HG03135 (cell line): ENCODE results near the gene ARHGDIA.

ENCODE experiments used
- ATAC-seq: cut with Tn5 transposase; IDR thresholded peaks from one replicate; pipeline ENCODE4 v1.9.1; 2021; ENCODE audit warnings: mild to moderate bottlenecking, moderate library complexity; ENCODE audit not compliant: unreplicated experiment

ARHGDIA gene

DNA sequence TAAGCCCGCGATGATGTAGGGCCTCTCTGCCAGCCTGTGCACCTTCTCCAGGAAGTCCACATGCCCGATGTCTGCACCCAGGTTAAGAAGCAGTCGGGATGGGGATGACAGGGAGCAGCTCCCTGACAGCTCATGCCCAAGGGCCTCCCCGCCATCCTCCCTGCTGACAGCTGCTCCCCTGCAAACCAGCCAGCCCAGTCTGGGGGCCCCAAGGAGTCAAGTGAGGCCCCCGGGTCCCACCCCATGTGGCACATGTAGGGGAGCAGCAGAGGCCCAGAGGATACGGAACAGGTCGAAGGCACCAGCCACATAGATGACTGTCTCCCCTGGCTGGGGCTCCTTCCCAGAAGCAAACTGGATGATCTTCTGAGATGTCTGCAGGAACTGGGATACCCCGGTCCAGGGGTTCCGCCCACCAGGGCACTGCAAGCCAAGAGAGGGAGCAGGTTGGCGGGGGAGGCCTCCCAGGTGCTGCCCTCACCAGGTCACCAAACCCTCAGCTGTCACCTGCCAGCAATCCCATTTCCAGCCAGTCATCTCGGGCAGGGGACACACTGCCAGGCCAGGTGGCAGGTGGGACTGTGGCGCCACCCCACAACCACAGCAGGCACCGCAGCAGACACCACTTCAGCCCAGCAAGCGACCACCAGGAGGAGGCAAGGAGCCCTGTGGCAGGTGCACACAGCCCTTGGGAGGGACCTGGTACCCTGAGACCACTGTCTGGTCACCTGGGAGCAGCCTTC, 35.5 kb upstream of the ARHGDIA start:
- no peak for ATAC-seq

DNA sequence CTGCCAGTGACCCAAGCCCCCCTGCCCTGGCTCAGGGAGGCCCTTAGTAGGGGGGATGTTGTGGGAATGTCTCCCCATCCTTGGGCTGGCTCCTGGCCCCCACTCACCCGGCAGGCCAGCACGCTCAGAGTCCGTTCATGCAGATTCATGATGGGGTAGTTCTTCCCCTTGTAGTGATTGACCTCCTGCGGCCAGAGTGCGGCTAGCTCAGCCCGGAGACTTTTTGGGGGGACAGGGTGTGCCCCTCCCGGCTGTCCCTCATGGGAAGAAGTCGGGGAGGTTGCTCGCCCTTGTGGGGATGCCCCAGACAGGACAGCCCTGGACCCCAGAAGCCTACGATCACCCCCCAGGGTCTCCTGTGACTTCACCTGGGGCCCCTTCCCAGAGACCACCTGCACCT, 34.9 kb upstream of the ARHGDIA start:
- no peak for ATAC-seq

DNA sequence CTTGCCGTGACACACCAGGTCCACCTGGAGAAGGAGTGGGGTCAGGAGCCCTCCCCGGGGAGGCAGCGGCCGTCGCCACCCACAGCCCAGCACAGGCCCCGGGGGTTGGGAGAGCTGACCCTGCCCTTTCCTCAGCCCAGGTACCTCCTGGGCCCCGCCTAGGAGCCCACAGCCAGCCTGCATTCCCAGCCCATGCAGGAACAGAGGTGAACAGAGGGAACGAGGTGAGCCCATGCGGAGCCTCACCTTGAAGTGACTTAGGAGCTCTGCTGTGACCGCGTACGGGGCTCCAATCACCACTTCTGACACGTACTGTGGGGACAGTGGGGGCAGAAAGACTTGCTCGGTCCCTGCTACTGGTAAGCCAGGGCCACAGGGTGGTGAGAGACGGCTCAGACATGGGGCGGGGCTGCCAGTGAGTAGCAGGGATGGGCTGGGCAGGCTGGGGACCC, 34.3 kb upstream of the ARHGDIA start:
- no peak for ATAC-seq

DNA sequence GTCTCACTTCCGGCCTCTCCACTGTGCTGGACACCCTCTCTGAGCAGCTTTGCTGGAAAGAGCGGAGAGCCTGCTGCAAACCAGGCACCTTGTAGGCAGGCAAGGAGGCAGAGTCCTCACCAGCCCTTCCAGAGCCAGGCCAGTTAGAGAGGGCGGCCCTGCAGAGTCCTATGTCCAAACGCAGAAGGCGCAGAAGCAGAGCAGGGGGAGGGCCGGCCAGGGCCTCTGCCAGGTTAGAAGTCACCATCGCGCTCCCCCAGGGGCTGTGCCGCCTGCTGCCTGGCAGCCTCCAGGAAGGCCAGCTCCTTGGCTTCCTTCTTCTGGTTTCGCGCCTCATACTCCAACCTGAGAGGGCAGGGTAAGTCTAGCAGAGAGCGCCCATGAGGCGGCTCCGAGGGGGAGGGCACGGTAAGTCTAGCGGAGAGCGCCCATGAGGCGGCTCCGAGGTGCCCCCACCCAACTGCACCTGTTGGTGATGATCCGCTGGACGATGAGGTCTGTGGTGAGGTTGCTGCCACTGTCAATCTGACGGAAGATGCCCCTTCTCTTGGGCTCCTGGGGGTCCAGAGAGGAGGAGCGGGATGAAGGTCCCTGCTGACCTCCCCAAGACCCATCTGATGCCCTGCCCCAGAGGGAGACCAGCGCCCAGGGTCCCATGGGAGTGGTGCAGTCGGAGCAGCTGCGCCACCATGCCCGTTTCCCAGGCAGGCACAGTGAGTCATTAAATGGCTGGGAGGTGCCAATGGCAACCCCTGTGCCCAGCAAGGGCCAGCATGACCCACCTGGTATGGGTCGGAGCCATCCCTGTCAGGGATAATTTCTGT, 33.7 kb upstream of the ARHGDIA start:
- ATAC-seq: no peak

DNA sequence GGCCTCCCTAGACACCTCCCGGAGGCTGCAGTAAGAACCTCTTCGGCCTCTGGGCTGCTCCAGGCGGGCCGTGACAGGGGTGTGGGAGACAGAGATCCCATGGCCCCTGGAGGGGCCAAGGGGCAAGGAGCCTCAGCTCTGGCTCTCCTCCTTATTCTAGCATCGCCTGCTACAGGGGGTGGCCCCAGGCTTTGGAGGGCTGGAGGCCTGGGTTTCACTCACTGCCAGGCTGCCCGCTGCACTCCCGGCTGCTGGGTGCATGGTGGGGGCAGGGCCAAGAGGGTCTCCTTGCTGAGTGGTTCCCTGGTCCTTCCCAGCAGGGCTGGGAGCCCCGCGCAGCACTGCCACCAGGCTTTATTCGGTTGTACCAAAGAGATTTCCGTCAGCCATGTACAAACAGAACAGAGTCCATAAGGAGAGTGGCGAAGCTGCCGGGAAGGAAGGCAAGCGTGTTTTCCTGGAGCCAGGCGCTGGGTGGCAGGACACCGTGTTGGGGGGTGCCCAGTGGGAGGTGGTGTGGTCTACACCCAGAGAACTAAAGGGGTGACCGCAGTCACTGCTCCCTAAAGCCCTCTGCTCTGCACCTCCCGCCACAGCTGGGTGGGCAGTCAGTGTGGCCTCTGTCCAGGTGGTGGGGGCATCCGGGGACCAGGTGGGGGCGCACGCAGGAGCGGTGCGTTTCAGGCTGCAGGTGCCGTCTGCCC, 32.9 kb upstream of the ARHGDIA start:
- no peak for ATAC-seq

DNA sequence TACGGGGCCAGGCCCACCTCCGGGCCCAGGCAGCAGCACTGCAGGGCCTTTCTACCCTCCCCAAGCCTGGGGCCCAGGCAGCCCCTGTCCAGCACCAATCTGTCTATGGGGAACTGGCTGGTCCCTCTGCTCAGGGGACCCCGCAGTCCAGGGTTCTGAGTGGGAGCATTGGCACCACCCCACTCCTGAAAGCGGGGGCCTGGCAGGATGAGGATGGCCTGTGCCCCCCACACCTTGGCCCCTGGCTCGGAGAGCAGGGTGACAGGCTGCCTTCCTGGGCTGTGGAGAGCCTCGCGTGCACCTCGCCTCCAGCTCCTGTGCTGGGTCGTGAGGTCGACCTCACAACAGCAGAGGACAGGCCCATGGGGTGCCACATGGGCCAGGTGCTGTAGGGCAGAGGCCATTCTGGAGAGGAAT, 32.3 kb upstream of the ARHGDIA start:
- ATAC-seq: no peak

DNA sequence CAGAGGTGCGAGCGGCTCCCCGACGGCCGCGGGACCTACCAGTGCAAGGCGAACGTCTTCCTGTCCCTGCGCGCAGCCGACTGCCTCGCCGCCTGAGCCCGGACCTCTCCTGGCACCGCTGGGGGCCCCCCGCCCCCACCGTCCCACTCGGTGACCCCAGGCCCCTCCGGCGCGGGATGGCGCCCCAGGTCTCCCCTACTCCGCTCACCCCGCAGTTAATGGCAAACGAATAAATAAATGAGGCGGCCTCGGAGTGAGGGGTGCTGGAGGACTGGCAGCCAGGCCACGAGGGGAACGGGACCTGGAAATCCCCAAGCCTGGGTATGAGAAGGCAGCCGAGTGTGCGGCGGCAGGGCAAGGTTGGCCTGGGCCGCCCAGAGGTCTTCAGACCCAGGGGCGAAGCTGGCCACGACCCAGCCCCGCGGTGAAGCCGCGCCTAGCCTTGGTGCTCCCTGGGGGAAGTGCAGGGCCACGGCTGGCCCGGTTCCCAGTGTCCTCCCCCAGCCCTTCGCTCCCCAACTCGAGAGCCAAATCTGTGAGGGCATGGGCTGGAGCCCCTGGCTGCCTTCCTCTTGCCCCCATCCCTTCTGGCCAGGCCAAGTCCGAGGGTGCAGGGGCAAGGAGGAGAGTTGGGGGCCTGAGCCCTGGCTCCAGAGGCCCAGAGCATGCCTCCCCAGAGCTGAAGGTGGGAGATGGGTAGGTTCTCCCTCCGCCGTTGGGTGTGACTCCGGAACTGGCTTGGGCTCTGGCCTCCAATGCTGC, 31.7 kb upstream of the ARHGDIA start:
- ATAC-seq: no peak

DNA sequence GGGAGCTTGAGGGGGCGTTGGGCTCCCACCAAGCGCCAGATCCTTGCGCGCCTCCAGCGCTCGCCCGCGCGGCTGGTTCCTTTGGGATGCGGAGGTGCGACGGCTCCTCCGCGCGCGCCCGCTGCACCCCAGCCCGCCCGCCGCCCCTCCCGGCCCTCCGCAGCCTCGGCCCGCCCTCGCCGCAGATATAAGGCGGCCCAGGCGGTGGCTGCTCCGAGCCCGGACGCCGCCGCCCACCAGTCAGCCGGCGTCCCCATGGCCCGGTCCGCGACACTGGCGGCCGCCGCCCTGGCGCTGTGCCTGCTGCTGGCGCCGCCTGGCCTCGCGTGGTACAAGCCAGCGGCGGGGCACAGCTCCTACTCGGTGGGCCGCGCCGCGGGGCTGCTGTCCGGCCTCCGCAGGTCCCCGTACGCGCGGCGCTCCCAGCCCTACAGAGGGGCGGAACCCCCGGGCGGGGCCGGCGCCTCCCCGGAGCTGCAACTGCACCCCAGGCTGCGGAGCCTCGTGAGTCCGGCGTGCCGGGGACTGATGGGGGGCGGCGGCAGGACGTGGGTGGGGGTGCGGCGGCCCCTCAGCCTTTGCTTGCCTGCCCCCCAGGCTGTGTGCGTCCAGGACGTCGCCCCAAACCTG, 31.0 kb upstream of the ARHGDIA start, which contains the start of gene NPB:
Gene NPB, plus strand, starts transcription at position 216 of the 630 bp plus-strand sequence. Its CDS starts 40 bp downstream, at position 256.
- ATAC-seq: no peak

DNA sequence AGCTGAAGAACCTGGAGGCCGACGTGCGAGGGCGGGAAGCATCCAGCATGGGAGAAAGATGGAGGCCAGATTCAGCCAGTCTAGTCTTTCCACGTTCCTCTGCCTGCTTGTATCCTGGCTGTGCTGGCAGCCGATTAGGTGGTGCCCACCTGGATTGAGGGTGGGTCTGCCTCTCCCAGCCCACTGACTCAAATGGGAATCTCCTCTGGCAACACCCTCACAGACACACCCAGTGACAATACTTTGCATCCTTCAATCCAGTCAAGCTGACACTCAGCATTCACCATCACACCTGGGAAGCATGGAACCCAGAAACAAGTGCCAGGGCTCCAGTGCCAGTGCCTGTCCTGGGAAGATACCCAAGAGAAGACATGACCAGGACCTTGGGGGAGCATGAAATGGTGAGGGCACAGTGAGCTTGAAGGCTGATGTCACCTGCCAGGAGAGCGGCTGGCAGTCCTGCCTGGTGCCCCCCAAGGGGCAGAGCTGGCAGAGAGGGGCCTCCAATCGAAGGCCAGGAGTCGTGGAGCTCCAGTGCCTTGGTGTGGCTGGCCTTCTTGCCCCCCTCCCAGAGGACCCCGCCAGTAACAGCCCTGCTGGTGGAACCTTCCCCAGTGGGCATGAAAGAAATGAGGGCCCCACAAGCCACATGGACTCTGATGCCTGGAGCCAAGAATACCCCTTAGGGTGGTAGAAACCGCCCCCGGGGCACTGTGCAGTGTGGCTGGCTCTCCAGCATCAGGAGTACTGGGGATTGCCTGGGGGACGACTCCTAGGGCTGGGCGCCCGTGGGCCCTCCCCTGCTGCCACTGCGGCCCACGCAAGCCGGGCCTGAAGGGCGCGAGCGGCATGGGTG, 30.3 kb upstream of the ARHGDIA start:
- no peak for ATAC-seq

DNA sequence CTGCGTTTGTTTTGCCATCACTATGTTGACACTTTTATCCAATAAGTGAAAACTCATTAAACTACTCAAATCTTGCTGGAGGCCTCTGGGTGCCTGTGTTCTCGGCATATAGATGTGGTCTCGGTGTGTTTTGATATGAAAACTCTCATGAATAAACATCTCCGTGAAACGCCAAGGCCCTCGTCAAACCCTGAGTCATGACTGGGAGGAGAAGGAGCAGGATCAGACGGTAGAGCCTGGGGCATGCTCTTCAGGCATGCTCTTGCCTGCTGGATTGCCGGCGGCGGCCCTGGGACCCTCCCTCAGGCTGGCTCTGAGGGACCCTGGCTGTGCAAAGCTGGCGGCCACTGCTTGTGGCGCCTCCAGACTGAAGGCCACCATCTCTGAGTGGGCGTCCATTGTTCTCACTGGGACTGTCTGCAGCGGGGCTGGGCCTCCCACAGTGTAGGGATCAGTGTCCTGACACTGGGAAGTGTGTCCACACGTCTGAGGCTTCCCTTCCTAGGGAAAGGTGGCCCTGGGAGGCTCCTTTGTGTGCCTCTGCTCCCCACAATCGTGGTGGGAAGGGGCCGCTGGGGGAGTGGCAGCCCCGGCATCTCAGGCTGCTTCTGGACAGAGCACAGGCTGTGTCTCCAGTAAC, 29.2 kb upstream of the ARHGDIA start:
- ATAC-seq: no peak

DNA sequence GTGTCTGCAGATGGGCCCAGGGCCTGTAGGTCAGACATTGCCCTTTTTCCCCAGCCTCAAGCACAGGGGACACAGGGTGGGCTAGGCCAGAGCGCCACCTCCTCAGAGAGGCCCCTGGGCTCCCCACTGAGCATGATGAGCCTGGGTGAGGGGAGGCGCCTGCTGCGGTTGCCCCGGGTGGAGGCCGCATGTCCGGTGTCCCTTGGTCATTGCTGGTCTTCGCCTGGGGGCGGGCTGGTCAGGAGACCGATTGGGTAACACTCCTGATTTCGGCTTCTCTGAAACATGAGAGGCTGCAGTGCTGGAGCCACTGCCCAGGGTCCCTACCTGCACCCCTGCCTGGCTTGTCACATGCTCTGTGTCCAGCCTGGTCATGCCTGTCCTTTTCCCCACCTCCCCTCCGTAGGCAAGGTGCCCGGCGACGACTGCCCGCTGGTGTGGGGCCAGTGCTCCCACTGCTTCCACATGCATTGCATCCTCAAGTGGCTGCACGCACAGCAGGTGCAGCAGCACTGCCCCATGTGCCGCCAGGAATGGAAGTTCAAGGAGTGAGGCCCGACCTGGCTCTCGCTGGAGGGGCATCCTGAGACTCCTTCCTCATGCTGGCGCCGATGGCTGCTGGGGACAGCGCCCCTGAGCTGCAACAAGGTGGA, 28.5 kb upstream of the ARHGDIA start:
- ATAC-seq: no peak

DNA sequence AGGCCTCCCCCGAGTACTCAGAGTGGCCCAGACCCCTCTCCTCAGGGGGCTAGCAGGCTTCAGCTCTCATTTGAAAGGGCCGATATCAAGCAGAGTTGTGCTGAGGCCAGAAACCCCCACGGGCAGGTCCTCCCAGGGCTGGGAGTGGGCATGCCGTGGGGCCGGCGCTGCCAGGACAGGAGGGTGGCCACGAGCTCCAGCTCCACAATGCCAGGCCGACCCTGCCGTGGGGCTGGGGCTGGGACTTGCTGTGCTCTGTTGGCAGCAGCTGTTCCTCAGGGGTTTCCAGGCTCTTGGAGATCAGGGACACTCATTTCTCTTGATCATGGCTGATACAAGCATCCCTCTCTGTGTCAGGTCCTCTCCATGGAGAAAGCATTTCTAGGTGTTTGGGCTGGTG, 27.7 kb upstream of the ARHGDIA start:
- no peak for ATAC-seq

DNA sequence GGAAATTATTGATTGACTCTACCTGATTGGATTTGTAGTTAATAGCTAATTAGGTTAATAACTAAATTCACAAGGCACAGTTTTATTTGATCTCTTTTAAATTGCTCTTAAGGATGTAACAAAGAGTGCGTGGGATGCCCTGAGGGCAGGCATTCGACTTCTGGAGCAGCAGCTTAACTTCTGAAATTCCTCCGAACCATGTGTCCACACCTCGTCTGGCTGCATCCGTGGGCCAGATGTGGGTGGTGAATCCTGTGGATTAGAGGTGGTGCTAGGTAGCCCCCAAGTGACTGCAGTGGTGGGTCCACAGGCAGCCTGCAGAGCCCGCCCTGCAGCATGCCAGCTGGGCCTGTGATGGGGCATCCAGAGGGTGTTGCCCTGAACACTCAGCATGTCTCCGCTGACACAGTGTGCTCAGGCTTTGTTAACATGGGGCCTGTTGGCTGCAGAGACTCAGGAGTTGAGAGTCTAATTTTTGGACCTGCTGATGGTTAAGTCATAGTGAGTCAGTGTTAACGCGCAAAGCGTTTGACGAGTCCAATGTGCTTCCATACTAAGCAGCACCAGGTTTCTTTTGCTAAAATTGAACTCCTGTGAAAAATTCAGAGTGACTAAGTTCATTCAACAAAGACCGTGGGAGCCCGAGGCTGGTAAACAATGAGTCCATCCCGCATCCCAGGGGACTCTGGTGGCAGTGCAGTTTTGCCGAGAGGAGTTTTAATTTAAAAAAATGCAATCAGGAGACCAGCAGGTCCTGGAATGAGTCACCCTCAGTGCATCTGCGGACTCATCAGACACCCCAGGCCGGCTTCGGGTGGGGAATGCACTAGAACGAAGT, 27.1 kb upstream of the ARHGDIA start:
- no peak for ATAC-seq

DNA sequence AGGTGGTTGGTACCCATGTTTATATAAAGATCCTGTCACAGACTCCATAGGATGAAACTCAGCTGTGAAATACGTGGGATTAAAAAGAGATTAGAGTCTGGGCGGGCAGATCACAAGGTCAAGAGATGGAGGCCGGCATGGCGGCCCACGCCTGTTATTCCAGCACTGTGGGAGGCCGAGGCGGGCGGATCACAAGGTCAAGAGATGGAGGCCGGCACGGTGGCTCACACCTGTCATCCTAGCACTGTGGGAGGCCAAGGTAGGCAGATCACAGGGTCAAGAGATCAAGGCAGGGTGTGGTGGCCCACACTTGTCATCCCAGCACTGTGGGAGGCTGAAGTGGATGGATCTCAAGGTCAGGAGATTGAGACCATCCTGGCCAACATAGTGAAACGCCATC, 24.3 kb upstream of the ARHGDIA start:
- ATAC-seq: no peak

DNA sequence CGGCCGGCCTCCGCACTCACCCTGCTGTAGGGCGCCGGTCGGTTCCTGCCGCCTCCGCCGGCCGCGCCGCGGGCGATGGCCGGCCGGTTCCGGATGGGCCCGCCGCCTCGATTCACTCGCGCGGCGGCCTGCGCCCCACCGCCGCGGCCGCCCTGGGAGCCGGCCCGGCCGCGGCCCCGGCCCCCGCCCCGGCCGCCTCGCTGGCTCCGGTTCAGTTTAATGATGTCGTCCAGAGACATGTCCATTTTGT, 20.1 kb upstream of the ARHGDIA start:
- ATAC-seq: no peak

DNA sequence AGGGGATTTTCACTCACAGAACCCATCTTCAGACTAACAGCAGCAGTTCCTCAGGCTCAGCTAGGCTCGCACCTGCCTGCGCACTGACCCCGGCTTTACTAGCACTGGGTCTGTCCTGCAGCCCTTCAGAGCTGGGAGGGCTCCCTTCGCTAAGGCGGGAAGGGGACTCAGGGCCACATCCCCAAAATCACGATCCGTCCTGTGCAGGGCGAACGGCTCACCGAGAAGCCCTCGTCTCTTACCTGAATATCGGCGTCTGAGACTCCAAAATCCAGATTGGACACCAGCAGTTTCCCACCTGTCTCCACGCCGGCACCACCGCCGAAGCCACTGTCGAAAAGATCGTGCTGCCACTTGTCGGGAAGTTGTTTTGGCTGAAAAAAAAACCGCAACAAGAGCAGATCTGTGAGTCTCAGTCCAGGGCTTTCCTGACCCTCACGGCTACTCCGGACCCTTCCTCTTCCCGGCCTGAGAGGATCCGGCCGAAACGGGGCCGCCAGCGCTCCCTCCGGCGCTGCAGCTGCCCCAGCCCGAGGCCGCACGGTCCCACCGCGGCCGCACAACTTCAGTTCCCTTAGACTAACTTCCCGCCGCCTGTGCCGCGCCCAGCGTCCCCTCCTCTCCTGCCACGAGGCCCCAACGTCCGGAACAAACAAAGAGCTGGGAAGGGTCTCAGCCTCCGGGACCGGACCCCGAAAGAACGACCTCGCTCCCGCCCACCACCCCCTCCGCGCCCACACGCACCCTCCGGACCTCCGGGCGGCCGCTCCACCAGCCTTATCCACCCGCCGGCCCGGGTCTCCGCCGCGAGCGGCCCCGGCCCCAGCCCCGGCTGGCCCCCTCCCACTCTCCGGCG, 19.5 kb upstream of the ARHGDIA start:
- no peak for ATAC-seq

DNA sequence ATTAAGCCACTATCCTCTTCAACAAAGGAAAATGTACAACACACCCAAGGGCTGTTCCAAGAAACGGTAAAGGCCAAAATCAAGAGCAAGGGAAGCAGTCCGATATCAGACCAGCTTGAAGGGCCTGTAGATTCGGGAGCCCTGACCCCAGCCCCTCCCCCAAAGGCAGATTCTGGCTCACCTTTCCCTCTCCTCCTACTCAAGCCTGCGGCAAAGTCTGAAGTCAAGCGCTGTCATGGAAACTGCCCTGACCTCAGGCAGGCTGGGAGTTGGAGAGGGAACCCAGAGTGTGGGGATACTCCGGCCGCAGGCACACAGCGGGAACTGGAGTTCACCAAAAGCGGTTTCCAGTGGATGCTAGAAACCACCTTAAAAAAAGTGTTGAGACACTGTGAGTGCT, 18.5 kb upstream of the ARHGDIA start:
- no peak for ATAC-seq
